Measurements from ENCODE around the gene CCDC86. TPM values are rescaled to one million over a fixed set of nuclear protein-coding genes. Genes with fewer than 3 reads are reported as not detected.

CCDC86 gene
- total RNA-seq, 4 donors from 2014 or later = 8.7 to 33.0 (median 12.4) TPM

DNA sequence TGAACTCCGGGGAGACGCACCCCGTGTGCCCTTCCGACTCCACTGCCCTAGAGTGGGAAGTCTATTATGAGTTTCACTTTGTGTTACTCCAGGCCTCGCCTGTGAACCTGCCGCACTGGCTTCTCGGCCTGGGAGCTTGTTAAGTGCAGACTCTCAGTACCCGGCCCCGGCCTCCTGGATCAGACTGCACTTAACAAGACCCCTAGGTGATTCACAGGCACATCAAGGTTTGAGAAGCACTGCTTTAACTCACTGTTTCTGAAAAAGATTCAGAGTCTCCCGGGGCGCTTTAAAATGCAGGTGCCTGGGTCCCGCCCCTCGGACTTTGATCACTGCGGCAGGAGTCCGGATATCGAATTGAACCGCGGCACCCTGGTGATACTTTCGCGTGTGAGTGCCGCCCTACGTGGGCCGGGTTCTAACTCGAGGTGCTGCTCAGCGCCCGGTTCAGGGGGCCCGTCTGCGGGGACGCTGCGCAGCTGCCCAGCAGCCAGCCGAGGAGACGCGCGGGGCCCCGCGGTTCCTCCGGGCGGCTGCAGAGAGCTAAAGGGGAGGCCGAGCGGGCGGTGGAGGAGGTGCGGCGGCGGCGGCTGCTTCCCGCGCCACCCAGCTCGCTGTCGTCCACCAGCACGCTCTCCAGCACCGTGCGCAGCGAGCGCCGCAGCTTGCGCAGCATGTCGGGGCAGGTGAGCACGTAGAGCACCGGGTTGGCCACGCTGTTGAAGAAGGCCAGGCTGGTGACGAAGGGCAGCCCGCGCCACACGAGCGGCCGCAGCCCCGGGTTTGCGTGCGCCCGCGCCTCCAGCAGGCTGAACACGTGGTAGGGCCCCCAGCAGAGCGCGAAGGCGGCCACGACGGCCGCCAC is 10.4 kb downstream of the CCDC86 start:
- peak overlapping the region in 3 of 4 donors; percentile 18 to 63 (median 59) for H3K4me3 ChIP-seq
- no peaks in the 10 kb centered on the region for H3K27me3 ChIP-seq
- H3K36me3 ChIP-seq = peaks cover 0 to 36% (median 0%) of the 10 kb centered on the region in 3 donors
- H3K27ac ChIP-seq = peak overlapping the region in 3 of 4 donors; percentile 68 to 92 (median 89)
- H3K4me1 ChIP-seq = peaks cover 0 to 3% (median 0%) of the 10 kb centered on the region in 4 donors
- peak in 2 of 3 donors; percentile 91 to 93 for DNase-seq
- no peaks in the 10 kb centered on the region for H3K9me3 ChIP-seq
- TF ChIP-seq POLR2A (IDR thresholded peaks at IDR 0.05) = peak; percentile 60 to 64
- TF ChIP-seq, protein P1, sequence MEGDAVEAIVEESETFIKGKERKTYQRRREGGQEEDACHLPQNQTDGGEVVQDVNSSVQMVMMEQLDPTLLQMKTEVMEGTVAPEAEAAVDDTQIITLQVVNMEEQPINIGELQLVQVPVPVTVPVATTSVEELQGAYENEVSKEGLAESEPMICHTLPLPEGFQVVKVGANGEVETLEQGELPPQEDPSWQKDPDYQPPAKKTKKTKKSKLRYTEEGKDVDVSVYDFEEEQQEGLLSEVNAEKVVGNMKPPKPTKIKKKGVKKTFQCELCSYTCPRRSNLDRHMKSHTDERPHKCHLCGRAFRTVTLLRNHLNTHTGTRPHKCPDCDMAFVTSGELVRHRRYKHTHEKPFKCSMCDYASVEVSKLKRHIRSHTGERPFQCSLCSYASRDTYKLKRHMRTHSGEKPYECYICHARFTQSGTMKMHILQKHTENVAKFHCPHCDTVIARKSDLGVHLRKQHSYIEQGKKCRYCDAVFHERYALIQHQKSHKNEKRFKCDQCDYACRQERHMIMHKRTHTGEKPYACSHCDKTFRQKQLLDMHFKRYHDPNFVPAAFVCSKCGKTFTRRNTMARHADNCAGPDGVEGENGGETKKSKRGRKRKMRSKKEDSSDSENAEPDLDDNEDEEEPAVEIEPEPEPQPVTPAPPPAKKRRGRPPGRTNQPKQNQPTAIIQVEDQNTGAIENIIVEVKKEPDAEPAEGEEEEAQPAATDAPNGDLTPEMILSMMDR (IDR thresholded peaks at IDR 0.05) = peak in 1 of 6 experiments; percentile 31

DNA sequence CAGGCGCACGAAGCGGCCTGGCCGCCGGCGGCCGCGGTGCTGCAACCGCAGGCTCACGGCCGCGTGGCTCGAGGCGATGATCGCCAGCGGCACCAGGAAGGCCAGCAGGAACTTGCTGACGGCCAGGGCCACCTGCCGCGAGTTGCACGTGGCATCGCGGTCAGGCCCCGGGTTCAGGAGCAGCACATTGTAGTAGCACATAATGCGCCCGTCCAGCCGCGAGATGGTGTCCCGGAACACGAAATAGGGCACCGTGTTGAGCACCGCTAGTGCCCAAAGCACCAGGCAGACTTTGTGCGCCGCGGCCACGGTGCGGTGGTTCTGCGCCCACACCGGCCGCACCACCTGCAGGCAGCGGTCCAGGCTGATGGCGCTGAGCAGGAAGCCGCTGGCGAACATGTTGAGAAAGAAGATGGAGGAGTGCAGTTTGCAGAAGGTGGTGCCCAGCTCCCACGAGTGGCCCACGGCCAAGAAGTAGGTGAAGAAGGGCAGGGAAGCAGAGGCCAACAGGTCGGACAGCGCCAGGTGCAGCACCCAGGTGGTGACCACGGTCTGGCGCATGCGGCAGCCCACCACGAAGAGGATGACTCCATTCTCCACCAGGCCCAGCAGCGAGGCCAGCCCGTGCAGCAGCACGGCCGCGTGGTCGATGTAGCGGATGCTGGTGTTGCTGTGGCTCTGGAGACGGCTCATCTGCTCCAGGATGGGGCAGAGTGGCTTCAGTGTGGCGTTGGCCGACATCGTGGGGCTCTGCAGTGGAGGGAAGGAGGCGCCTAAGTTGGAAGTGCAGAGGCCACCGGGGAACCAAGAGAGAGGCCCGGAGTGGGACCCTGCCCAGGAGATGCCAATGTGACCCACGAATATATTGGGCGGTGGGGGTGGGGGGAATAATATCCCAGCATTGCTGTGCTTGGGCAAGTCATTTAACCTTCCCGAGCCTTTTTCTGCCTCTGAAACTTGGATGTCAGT is 11.4 kb downstream of the CCDC86 start:
- peaks cover 0 to 29% (median 0%) of the 10 kb centered on the region in 3 donors for H3K36me3 ChIP-seq
- DNase-seq = no peak
- no peaks in the 10 kb centered on the region for H3K27me3 ChIP-seq
- H3K9me3 ChIP-seq = no peaks in the 10 kb centered on the region
- TF ChIP-seq, protein P1 (IDR thresholded peaks at IDR 0.05) = no peak
- no peak for TF ChIP-seq POLR2A (IDR thresholded peaks at IDR 0.05)
- H3K4me1 ChIP-seq = peaks cover 0 to 3% (median 0%) of the 10 kb centered on the region in 4 donors
- H3K27ac ChIP-seq = peak overlapping the region in 2 of 4 donors; percentile 89 to 92
- H3K4me3 ChIP-seq = peak overlapping the region in 2 of 4 donors; percentile 59 to 63

DNA sequence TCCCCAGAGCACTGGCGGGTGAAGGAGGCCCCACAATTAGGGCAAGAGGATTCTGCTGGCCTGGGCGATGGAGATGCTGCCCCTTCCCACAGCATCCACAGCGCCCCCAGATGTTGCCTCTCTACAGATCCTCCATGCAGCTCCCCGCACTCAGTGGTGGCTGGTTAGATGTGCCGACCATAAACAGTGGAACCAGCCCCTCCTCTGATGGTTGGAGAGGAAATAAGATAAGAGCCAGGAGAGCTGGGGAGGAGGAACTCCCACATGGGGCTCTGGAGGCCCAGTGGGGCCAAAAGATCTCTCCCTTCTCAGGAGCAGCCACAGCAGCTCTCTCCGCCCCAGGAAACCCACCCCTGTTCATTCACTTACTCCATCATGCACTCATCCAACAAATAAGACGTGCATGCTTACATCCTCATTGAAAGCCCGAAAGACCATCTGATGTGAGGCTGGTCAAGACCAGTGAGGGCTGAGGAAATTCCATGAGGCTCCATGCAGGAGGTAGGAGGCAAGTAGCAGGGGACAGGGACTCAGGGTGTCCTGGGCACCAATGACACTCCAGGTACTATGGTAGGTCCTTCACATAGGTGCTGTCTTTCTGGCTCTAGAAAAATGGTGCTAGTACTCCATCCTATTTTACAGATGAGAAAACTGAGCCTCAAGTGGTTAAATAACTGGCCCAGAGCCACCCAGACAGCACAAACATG is 12.4 kb downstream of the CCDC86 start:
- H3K36me3 ChIP-seq = peaks cover 0 to 21% (median 0%) of the 10 kb centered on the region in 3 donors
- peak in 1 of 3 donors; percentile 29 for DNase-seq
- H3K27ac ChIP-seq = no peak overlapping the region
- no peaks in the 10 kb centered on the region for H3K9me3 ChIP-seq
- TF ChIP-seq, protein P1 (IDR thresholded peaks at IDR 0.05) = no peak
- TF ChIP-seq POLR2A (IDR thresholded peaks at IDR 0.05) = no peak
- no peaks in the 10 kb centered on the region for H3K27me3 ChIP-seq
- H3K4me3 ChIP-seq = peak overlapping the region in 1 of 4 donors; percentile 17
- H3K4me1 ChIP-seq = peaks cover 0 to 3% (median 0%) of the 10 kb centered on the region in 4 donors

DNA sequence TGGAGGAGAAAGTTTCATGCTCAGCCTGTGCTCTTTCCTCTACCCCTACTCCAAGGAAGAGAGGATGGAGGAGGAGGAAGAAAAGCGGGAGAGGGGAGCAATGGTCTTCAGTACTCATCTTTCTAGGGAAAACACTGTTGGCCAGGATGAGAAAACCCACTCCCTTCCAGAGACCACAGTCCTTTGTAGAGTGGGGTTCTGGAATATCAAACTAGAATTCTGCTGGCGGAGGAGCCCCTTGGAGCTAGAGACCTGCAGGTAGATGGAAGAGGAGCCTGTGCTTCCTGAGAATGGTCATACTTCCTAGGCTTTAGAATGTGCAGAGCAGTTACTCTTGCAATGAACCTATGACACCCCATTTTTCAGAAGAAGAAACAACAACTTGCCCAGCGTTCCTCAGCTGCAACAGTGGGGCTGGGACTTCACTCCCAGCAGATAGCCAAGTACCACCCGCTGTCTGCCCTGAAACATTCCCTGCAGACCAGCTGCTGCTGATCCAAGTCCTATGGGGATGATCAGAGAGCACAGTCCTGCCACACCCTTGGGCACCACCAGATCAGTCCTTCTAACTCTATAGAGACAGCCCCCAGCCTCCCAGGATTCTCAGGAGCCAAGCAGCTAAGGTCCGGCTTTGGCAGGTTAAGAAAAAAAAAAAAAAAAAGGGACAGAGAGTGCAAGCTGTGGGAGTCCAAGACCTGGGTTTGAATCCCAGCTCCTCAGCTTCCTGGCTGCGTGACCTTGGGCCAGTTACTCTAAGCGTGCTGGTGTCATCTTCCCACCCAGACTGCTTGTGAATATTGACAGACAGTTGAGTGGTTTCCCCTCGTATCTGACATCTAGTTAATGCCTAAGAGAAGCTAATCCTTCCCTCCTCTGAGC is 13.2 kb downstream of the CCDC86 start:
- no peak for TF ChIP-seq POLR2A (IDR thresholded peaks at IDR 0.05)
- TF ChIP-seq, protein P1 (IDR thresholded peaks at IDR 0.05) = no peak
- peak overlapping the region in 2 of 4 donors; percentile 18 to 35 for H3K27ac ChIP-seq

More for the DNA sequence above, 13.2 kb downstream of the CCDC86 start:
- H3K4me3 ChIP-seq = peak overlapping the region in 2 of 4 donors; percentile 19 to 35
- no peaks in the 10 kb centered on the region for H3K27me3 ChIP-seq
- H3K36me3 ChIP-seq = peaks cover 0 to 13% (median 0%) of the 10 kb centered on the region in 3 donors
- H3K9me3 ChIP-seq = no peaks in the 10 kb centered on the region
- DNase-seq = peak in 1 of 3 donors; percentile 51
- peaks cover 0 to 3% (median 0%) of the 10 kb centered on the region in 4 donors for H3K4me1 ChIP-seq
